IPS-20b (cell line): ENCODE measurements around the gene GDF11.

Source experiments
- H3K27ac ChIP-seq: one replicate; pipeline ENCODE4 v1.5.1; 2013; ENCODE audit warnings: low read length
- H3K27me3 ChIP-seq: 2 replicates; pipeline ENCODE4 v1.6.1; 2013; ENCODE audit warnings: mild to moderate bottlenecking, low read length, inconsistent platforms; ENCODE audit not compliant: insufficient read depth
- H3K36me3 ChIP-seq: 2 replicates; pipeline ENCODE4 v1.6.1; 2013; ENCODE audit warnings: low read depth, mild to moderate bottlenecking, inconsistent platforms, low read length, moderate library complexity; ENCODE audit not compliant: insufficient read depth
- H3K4me1 ChIP-seq: 2 replicates; pipeline ENCODE4 v1.6.1; 2013; ENCODE audit warnings: mild to moderate bottlenecking, control low read depth, inconsistent platforms, low read length, moderate library complexity; ENCODE audit not compliant: insufficient read depth
- H3K4me3 ChIP-seq: 2 replicates; pipeline ENCODE4 v1.5.1; 2013; ENCODE audit warnings: mild to moderate bottlenecking, low read length, inconsistent platforms
- H3K9ac ChIP-seq: 2 replicates; pipeline ENCODE4 v1.6.1; 2013; ENCODE audit warnings: low read depth, mild to moderate bottlenecking, inconsistent platforms, low read length, moderate library complexity
- H3K9me3 ChIP-seq: 2 replicates; pipeline ENCODE4 v1.6.1; 2013; ENCODE audit warnings: mild to moderate bottlenecking, low read depth, low read length, inconsistent platforms; ENCODE audit not compliant: insufficient read depth

Gene GDF11

DNA sequence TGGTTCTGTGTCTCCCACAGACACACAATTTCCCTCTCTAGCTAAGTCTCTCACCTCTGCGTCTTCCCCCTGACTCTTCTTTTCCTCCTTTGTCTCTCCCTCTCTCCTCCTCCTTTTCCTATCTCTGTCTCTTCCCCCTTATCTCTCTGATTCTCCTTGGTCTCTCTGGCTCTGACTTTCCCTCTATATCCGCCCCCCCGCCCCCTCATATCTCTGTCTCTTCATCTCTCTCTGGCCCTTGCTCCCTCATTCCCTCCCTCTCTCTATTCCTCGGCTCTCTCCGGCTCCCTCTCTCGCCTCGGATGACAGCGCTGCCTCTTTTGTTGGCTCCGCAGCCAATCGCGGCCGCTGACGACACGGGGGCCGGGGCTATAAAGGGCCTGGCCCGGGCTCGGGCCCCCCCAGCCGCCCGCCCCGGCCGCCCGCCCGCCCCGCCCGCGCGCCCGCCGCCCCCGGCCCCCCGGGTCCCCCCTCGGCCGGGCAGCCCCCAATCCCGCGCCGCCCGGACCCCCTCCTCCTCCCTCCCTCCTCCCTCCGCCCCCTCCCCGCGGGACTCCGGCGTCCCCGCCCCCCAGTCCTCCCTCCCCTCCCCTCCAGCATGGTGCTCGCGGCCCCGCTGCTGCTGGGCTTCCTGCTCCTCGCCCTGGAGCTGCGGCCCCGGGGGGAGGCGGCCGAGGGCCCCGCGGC is at the start of gene GDF11:
TSS of gene GDF11 (plus strand) at position 404 of the 687 bp plus-strand sequence. CDS start at position 599, 195 bp downstream.
- Histone ChIP-seq H3K36me3 (peaks cover 8% of the 10 kb centered on the region; the same call in 1 of the 2 replicates), H3K27ac (peak within 1 kb of the TSS; percentile 62), H3K9me3 (no peaks in the 10 kb centered on the region), H3K4me3 (peak within 1 kb of the TSS; percentile 99), H3K9ac (peak within 1 kb of the TSS; percentile 90), H3K4me1 (peaks cover 29% of the 10 kb centered on the region), H3K27me3 (no peaks in the 10 kb centered on the region; the same call in 1 of the 2 replicates)

DNA sequence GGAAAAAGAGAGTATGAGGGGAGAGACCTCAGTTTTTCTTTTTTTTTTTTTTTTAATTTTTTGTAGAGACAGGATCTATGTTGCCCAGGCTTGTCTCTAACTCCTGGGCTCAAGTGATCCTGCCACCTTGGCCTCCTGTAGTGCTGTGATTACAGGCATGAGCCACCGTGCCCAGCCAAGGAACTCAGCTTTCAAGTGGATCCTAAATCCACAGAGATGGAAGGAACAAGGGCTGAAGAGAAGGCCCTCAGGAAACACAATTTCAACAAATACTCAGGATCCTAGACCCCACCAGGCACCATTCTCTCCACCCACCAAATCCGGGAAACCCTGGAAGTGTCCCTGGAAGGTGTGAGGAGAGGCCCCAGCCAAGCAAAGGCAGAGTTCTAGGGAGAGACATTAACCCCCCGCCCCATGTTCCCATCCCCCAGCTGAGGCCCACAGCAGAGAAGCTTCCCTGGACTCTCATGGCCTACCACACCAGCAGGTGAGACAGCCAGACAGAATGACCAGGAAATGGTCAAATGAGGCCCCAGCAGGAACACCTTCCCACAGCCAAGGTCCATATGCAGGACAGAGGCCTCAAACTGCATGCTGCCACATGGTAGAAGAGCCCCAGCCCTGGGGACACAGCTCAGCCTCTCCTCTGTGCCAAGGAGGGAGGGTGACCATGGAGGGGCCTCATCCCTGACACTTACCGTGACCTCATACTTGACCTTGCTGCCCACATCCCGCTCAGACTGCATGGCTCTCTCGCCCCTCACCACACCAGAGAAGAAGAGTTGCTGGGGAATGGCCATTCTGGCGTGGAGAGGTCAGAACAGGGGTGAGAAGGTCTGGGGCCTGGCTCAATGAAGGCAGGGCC is 49.4 kb upstream of the GDF11 start:
- Histone ChIP-seq H3K36me3 (peaks cover 39% of the 10 kb centered on the region), H3K9ac (no peak overlapping the region), H3K27me3 (no peaks in the 10 kb centered on the region)

DNA sequence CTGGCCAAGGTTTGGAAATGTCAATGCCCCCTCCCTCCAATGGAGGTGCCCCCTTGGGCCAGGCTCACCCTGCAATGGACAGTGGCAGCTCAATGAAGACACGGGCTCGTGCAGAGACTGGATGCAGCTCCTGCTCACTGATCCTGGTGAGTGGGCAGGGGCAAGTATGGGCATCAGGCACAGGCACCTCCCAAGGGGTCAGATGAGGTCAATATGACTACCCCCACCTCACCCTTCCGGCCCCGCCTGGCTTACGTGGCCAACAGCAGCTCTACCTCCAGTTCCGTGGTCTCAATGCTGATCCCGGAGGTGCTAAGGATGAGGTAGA is 48.8 kb upstream of the GDF11 start:
- Histone ChIP-seq H3K36me3 (peaks cover 39% of the 10 kb centered on the region), H3K4me1 (no peaks in the 10 kb centered on the region), H3K9ac (no peak overlapping the region), H3K27ac (no peak overlapping the region), H3K27me3 (no peaks in the 10 kb centered on the region), H3K4me3 (no peak overlapping the region), H3K9me3 (no peaks in the 10 kb centered on the region)

More for the DNA sequence above, 49.4 kb upstream of the GDF11 start:
- no peak overlapping the region for H3K27ac ChIP-seq
- H3K9me3 ChIP-seq: no peaks in the 10 kb centered on the region
- no peaks in the 10 kb centered on the region for H3K4me1 ChIP-seq
- no peak overlapping the region for H3K4me3 ChIP-seq

DNA sequence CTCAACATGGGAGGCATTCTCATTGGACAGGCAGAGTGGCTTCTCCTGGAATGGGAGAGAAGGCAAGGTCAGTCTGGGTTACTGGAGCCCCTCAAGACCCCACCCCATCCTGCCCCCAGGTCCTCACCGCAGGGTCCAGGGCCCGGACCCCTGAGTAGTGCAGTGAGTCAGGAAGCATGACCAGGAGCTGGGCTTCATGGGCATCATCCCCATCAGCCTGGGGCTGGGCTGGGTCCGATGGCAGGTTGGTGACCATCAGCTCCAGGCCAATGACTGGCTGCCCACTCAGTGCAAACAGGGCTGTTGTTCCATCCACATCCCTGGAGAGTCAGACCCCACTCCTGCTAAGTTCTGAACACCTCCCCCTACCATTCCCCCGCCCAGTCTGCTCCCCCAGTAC is 48.3 kb upstream of the GDF11 start:
- Histone ChIP-seq H3K27me3 (no peaks in the 10 kb centered on the region), H3K9me3 (no peaks in the 10 kb centered on the region), H3K27ac (no peak overlapping the region), H3K4me3 (no peak overlapping the region), H3K9ac (no peak overlapping the region), H3K36me3 (peaks cover 39% of the 10 kb centered on the region), H3K4me1 (no peaks in the 10 kb centered on the region)

DNA sequence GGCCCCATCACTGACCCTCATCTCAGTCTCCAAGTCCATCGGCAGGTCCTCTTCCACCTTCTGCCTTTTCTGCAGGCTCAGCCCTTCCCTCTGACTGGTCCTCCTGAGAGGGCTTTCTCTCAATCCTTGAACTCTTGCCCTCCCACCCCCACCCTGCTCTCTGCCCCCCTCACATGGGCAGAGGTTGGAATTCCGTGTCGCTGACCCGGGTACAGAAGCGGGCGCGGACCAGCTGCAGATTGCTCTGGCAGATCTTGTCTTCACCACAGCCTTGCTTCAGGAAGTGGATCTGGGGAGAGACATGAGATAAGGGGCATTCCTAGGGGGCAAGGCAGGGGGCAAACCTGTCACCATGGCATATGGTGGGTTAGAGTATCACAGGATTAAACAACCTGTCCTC is 47.6 kb upstream of the GDF11 start:
- no peaks in the 10 kb centered on the region for H3K27me3 ChIP-seq
- H3K4me3 ChIP-seq: no peak overlapping the region
- H3K9ac ChIP-seq: no peak overlapping the region
- H3K4me1 ChIP-seq: no peaks in the 10 kb centered on the region
- no peak overlapping the region for H3K27ac ChIP-seq
- peaks cover 39% of the 10 kb centered on the region for H3K36me3 ChIP-seq
- no peaks in the 10 kb centered on the region for H3K9me3 ChIP-seq

DNA sequence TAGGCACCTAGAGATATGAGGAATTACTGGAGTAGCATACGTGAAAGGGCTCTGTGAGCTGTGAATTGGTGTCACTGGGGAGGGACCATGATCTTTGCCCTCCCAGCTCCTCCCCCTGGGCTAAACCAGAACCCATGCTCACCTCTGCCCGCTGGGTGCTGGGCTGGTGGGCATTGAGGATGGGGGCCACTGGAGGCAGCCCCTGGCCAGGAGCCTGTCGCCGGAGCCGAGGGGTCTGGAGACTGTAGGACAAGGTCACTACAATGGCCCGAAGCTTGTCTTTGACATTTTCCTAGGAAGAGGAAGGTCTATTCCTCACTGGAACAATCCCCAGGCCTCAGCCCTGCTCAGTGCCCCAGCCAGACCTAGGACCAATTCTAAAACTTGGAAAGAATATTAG is 46.8 kb upstream of the GDF11 start:
- no peaks in the 10 kb centered on the region for H3K27me3 ChIP-seq
- no peak overlapping the region for H3K4me3 ChIP-seq
- H3K27ac ChIP-seq: no peak overlapping the region
- H3K9ac ChIP-seq: no peak overlapping the region
- H3K4me1 ChIP-seq: no peaks in the 10 kb centered on the region
- peaks cover 39% of the 10 kb centered on the region for H3K36me3 ChIP-seq
- H3K9me3 ChIP-seq: no peaks in the 10 kb centered on the region

DNA sequence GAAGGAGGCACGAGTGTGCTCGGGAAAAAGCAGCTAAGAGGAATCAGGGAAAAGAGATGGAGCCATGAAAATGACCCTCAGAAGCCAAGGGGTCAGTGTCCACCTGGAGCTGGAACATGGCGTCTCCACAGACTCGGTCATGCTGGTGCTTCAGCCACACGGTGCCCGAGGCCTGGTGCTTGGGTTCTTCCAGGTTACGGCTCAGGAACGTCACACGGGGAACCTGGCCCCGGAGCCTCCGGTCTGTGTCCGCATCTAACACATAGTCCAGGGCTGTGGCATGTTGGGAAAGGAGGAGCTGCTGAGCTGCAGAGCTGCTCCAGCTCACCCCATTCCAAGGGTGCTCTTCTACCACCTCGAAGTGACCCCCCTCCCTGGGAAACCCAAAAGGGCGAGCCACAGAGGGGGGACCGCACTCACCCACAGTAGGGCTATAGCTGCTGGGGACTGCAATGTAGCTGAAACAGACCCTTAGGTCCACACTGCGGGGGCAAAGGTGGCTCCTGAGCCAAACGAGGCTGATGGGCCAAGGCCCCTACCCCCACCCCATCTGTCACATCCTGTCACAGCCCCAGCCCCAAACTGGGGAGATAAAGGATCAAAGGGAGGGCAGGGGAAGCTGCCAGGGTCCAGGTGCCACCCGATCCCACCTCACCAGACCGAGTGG is 46.0 kb upstream of the GDF11 start:
- no peak overlapping the region for H3K27ac ChIP-seq
- H3K27me3 ChIP-seq: no peaks in the 10 kb centered on the region
- no peaks in the 10 kb centered on the region for H3K4me1 ChIP-seq
- H3K9ac ChIP-seq: no peak overlapping the region
- H3K36me3 ChIP-seq: peaks cover 35% of the 10 kb centered on the region
- no peak overlapping the region for H3K4me3 ChIP-seq
- H3K9me3 ChIP-seq: no peaks in the 10 kb centered on the region

DNA sequence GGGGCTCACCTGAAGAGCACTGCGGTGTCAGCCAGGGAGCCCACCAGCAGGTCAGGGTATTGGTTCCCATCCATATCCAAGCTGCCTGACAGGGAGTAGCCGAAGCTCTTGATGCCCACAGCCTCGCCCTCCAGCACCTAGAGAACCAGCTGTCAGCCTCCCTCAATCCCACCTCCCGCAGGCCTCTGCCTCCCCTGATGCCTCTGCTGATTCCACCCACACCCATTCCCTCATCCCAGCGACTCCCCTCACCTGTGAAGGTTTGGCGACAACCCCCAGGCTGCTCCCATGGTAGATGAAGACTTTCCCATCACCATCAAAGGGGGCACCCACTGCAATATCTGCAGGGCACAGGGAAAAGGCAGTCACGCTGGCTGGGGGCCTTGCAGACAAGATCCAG is 45.2 kb upstream of the GDF11 start:
- no peaks in the 10 kb centered on the region for H3K4me1 ChIP-seq
- H3K9ac ChIP-seq: no peak overlapping the region
- no peaks in the 10 kb centered on the region for H3K9me3 ChIP-seq
- no peak overlapping the region for H3K27ac ChIP-seq
- H3K36me3 ChIP-seq: peaks cover 32% of the 10 kb centered on the region
- H3K4me3 ChIP-seq: no peak overlapping the region
- H3K27me3 ChIP-seq: no peaks in the 10 kb centered on the region

DNA sequence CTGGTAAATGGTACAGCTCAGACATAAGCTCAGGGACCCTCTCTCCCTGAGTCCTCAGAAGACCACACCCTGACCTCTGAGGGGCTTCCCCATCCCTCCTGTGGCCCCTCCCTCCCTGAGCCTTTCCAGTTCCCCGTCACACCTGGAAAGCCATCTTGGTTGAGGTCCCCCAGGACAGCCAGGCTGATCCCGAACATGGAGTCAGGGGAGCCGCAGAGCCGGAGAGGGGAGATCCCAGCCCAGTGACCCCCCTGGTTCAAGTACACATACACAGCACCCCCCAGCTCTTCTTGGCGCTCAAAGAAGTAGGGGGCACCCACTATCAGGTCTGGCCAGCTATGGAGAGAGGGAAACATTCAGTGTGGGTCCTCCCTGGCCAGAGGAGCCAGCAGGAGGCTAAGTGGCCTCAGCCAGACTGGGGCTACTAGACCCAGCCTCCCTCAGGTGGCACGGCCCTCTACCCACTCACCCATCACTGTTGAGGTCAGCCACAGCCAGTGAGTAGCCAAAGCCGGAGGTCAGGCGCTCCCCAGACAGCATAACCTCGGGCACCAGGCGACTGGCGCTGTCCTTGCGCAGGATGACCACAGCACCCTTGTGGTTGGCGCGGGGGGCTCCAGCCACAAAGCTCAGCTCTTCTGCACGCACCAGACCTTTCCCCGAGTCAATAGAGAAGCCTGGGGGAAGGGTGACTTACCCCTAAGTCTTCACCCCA is 44.5 kb upstream of the GDF11 start:
- Histone ChIP-seq H3K4me1 (no peaks in the 10 kb centered on the region), H3K9ac (no peak overlapping the region), H3K36me3 (peaks cover 28% of the 10 kb centered on the region), H3K4me3 (no peak overlapping the region), H3K27ac (no peak overlapping the region), H3K27me3 (no peaks in the 10 kb centered on the region), H3K9me3 (no peaks in the 10 kb centered on the region)

DNA sequence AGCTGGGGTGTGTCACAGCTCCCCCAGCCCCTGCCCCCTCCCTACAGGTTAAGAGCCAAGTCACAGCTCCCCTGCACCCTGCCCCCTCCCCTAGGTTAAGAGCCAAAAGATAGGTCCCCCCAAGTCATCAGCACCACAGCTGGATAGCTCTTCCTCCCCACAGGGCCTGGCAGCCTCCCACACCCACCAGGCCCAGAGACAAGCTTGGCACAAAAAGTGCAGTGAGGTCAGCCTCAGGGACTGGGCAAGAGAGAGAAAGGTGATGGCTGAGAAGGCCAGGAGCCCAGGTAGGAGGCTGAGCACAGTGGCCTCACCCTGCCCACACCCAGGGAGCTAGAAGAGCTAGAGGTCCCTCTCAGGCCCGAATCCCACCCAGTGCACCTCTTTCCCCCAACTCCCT is 44.0 kb upstream of the GDF11 start:
- Histone ChIP-seq H3K4me3 (no peak overlapping the region), H3K9me3 (no peaks in the 10 kb centered on the region), H3K36me3 (peaks cover 24% of the 10 kb centered on the region), H3K9ac (no peak overlapping the region), H3K27me3 (no peaks in the 10 kb centered on the region), H3K4me1 (no peaks in the 10 kb centered on the region), H3K27ac (no peak overlapping the region)

DNA sequence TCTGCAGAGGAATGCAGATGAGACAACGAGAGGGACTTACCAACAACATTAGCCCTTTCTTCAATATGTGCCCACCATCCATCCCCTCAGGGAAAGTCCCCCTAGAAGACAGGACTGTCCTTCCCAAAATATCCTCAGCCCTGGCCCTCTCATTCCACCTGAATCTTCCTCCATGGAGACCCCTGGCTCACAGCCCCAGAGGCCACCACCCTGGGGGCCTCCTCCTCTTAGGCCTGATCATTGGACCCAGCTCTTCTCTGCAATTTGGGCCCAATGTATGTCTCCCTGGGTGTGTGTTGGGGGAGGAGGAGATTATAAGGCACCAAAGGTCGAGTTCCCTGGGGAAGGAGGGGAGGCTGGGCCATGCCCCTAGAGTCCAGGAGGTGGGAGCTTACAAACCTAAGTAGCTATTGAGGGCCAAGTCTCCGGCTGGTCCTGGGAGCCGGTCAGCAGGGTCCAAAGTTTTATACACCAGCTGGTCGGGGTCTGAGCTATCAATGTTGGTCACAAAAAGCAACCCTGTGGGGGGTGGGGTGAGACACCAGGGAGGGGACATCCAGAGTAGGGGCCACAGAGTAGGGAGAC is 43.4 kb upstream of the GDF11 start:
- Histone ChIP-seq H3K27me3 (no peaks in the 10 kb centered on the region), H3K36me3 (peaks cover 18% of the 10 kb centered on the region), H3K9ac (no peak overlapping the region), H3K4me3 (no peak overlapping the region), H3K27ac (no peak overlapping the region), H3K4me1 (no peaks in the 10 kb centered on the region), H3K9me3 (no peaks in the 10 kb centered on the region)
